Measurements from ENCODE around the gene ERAL1. TPM values are rescaled to one million over a fixed set of nuclear protein-coding genes. Genes with fewer than 3 reads are reported as not detected.

ERAL1 gene
- total and polyA plus RNA-seq, 2 of the 4 experiments (the other 2 are of a cell fraction), result 34.1 to 62.3 TPM

GRCh38 chr17:28897769-28898526, 43.1 kb downstream of the ERAL1 start:
- H3K27ac ChIP-seq (ENCODE audit: insufficient read depth, low read length), result peak overlapping the region; percentile 76
- peak overlapping the region; percentile 53; the same call in 1 of the 3 replicates for H2BK15ac ChIP-seq (ENCODE audit: low read depth, low read length)
- peak overlapping the region; percentile 93 for H3K4ac ChIP-seq (ENCODE audit: low read depth, low read length)
- peak overlapping the region; percentile 91 for H4K91ac ChIP-seq (ENCODE audit: insufficient read depth, low read depth, low read length)
- peak overlapping the region; percentile 66 for H2BK120ac ChIP-seq (ENCODE audit: low read depth, low read length)
- peak; percentile 23; the same call in 1 of the 2 replicates for ATAC-seq (ENCODE audit: low read depth)
- ChIA-PET CTCF (interaction anchor here (2.3 to 2.8 kb wide), 2 partner anchors 134 to 171 kb away, joined by 11 to 15 read pairs; partner anchors contain the start of gene TLCD1), POLR2A (ENCODE audit: unreplicated experiment) (no interaction called here)
- intact Hi-C loops (cut with micrococcal nuclease), result loop anchor here (1.0 kb wide), 1 partner anchor 135 kb away; no protein-coding TSS in a partner anchor
- H3K18ac ChIP-seq (ENCODE audit: low read depth, low read length), result peak overlapping the region; percentile 84
- peak overlapping the region; percentile 82 to 97 for H4K8ac ChIP-seq (ENCODE audit: low read depth in 2 of 2, low read length in 2 of 2)
- in situ Hi-C loops (cut with MboI; ENCODE audit: low sequenced_read_pairs), result no loop called here
- peak overlapping the region; percentile 95 for H4K5ac ChIP-seq (ENCODE audit: low read depth, low read length)
- no peaks in the 10 kb centered on the region for H3K9me3 ChIP-seq (ENCODE audit: control insufficient read depth, insufficient read depth, low read length)
- TF ChIP-seq CEBPB (IDR thresholded peaks at IDR 0.05; ENCODE audit: low read depth, low read length), result no peak
- TF ChIP-seq MXI1 (IDR thresholded peaks at IDR 0.05; ENCODE audit: borderline replicate concordance, low read depth, low read length), result no peak
- no peak for TF ChIP-seq MAZ (IDR thresholded peaks at IDR 0.05; ENCODE audit: borderline replicate concordance, low read depth, low read length)
- no peak for TF ChIP-seq NFE2L2 (IDR thresholded peaks at IDR 0.05; ENCODE audit: low read depth, low read length)
- TF ChIP-seq RFX5 (IDR thresholded peaks at IDR 0.05; ENCODE audit: low read depth, low read length), result no peak
- no peak for TF ChIP-seq FOS (IDR thresholded peaks at IDR 0.05; ENCODE audit: low read depth, low read length)
- TF ChIP-seq RCOR1 (IDR thresholded peaks at IDR 0.05; ENCODE audit: insufficient replicate concordance, low read length), result no peak
- TF ChIP-seq POLR2A (IDR thresholded peaks at IDR 0.05; ENCODE audit: low read depth, low read length), result no peak
- TF ChIP-seq RAD21 (IDR thresholded peaks at IDR 0.05; ENCODE audit: low read length), result no peak
- TF ChIP-seq SMC3 (IDR thresholded peaks at IDR 0.05; ENCODE audit: low read depth, low read length), result no peak
- TF ChIP-seq MAFK (IDR thresholded peaks at IDR 0.05; ENCODE audit: low read depth, low read length), result no peak
- no peak for TF ChIP-seq CTCF (conservative IDR thresholded peaks at IDR 0.05; ENCODE audit: low read depth, low read length)
- no peak for TF ChIP-seq CHD1 (IDR thresholded peaks at IDR 0.05; ENCODE audit: low read depth, low read length)
- no peak for TF ChIP-seq USF2 (IDR thresholded peaks at IDR 0.05; ENCODE audit: low read depth, low read length)
- peak overlapping the region; percentile 98 for H3K23ac ChIP-seq (ENCODE audit: low read depth, low read length)
- peaks cover 9% of the 10 kb centered on the region for H3K4me1 ChIP-seq (ENCODE audit: control insufficient read depth, insufficient read depth, low read length)
- H3K4me3 ChIP-seq (ENCODE audit: insufficient read depth, low read depth, low read length), result peak overlapping the region; percentile 79
- H3K9me1 ChIP-seq (ENCODE audit: insufficient read depth, low read length), result peaks cover 16% of the 10 kb centered on the region
- peak overlapping the region; percentile 4 for H2BK5ac ChIP-seq (ENCODE audit: low read depth, low read length, poor library complexity, severe bottlenecking)
- H3K9ac ChIP-seq (ENCODE audit: low read depth, low read length), result peak overlapping the region; percentile 91
- peak overlapping the region; percentile 80 for H2AK5ac ChIP-seq (ENCODE audit: low read depth, low read length)
- H3K79me1 ChIP-seq (ENCODE audit: low read depth in 1 of 2, low read length in 2 of 2), result peaks cover 15 to 57% of the 10 kb centered on the region in 2 experiments; a peak in 3 of 4 replicates
- H4K20me1 ChIP-seq (ENCODE audit: insufficient read depth, low read length), result peaks cover 17% of the 10 kb centered on the region; the same call in 1 of the 2 replicates
- H3K56ac ChIP-seq (ENCODE audit: extremely low read depth, insufficient read depth, low read length), result peak overlapping the region; percentile 74; the same call in 1 of the 2 replicates
- peak overlapping the region; percentile 95 for H2AFZ ChIP-seq (replicated peaks; ENCODE audit: low read length, poor library complexity)
- peak overlapping the region; percentile 39; the same call in 1 of the 2 replicates for H2BK20ac ChIP-seq (ENCODE audit: low read depth, low read length)
- H3K14ac ChIP-seq (replicated peaks; ENCODE audit: low read depth, low read length), result peak overlapping the region; percentile 100
- dilution Hi-C loops (cut with HindIII; ENCODE audit: low sequenced_read_pairs, unreplicated experiment), result no loop called here
- WGBS, 2 experiments (ENCODE audit: extremely low coverage in 2 of 2, insufficient read length in 1 of 2), result 30% methylated on average over 12 of the region's 23 CpGs; no CpG with 5 or more reads in 1 of the 2 experiments
- H3K36me3 ChIP-seq (ENCODE audit: control insufficient read depth, insufficient read depth, low read length), result no peaks in the 10 kb centered on the region
- no peak for DNase-seq
- H3K27me3 ChIP-seq (ENCODE audit: control insufficient read depth, insufficient read depth, low read length), result no peaks in the 10 kb centered on the region
- H3K4me2 ChIP-seq (ENCODE audit: low read depth, low read length), result peak overlapping the region; percentile 94
- H2AK9ac ChIP-seq (replicated peaks; ENCODE audit: low read depth, low read length, poor library complexity), result peak overlapping the region; percentile 97
- no TSS peak for BruUV-seq (replicated peaks)
